H9 (cell line): ENCODE measurements around the gene JMJD7. TPM values are rescaled to one million over a fixed set of nuclear protein-coding genes. Genes with fewer than 3 reads are reported as not detected.

Experiments used
- DNase-seq: peaks from one replicate; pipeline ENCODE4 v3.0.0-alpha.2; 2017
- H2AFZ ChIP-seq: one replicate; pipeline ENCODE4 v1.6.1; 2013; ENCODE audit warnings: mild to moderate bottlenecking, low read length, control low read depth, moderate library complexity
- H2AK5ac ChIP-seq: 2 replicates; pipeline ENCODE4 v1.6.1; 2013; ENCODE audit warnings: low read length, control low read depth, mixed read lengths; ENCODE audit not compliant: insufficient read length
- H2BK120ac ChIP-seq: one replicate; pipeline ENCODE4 v1.6.1; 2013; ENCODE audit warnings: low read depth, mild to moderate bottlenecking, low read length, control low read depth, inconsistent platforms; ENCODE audit not compliant: poor library complexity, severe bottlenecking
- H2BK12ac ChIP-seq: 2 replicates; pipeline ENCODE4 v1.6.1; 2013; ENCODE audit warnings: low read length, control low read depth, mixed read lengths, low read depth; ENCODE audit not compliant: insufficient read length
- H2BK15ac ChIP-seq: 2 replicates; pipeline ENCODE4 v1.6.1; 2013; ENCODE audit warnings: low read depth, low read length, control low read depth
- H2BK20ac ChIP-seq: one replicate; pipeline ENCODE4 v1.6.1; 2013; ENCODE audit warnings: low read depth, mild to moderate bottlenecking, low read length, control low read depth, inconsistent platforms; ENCODE audit not compliant: poor library complexity, severe bottlenecking
- H2BK5ac ChIP-seq: 2 replicates; pipeline ENCODE4 v1.6.1; 2013; ENCODE audit warnings: low read length, control low read depth, mixed read lengths; ENCODE audit not compliant: insufficient read length
- H3K14ac ChIP-seq: 2 replicates; pipeline ENCODE4 v1.6.1; 2013; ENCODE audit warnings: low read length, control low read depth; ENCODE audit not compliant: insufficient read depth
- H3K18ac ChIP-seq: 2 replicates; pipeline ENCODE4 v1.6.1; 2013; ENCODE audit warnings: low read depth, mild to moderate bottlenecking, mixed read lengths, low read length, control low read depth; ENCODE audit not compliant: insufficient read length
- H3K23ac ChIP-seq: 2 replicates; pipeline ENCODE4 v1.6.1; 2013; ENCODE audit warnings: low read length, control low read depth, mixed read lengths, low read depth; ENCODE audit not compliant: insufficient read length
- H3K23me2 ChIP-seq: 2 replicates; pipeline ENCODE4 v1.6.1; 2013; ENCODE audit warnings: low read depth, mild to moderate bottlenecking, mixed read lengths, low read length, control low read depth; ENCODE audit not compliant: insufficient read length, poor library complexity, severe bottlenecking
- H3K27ac ChIP-seq: 2 replicates; pipeline ENCODE4 v1.5.1; 2013; ENCODE audit warnings: low read length, control low read depth, mixed read lengths, low read depth; ENCODE audit not compliant: insufficient read length
- H3K27me3 ChIP-seq: 2 replicates; pipeline ENCODE4 v1.6.1; 2013; ENCODE audit warnings: low read length, control low read depth, inconsistent platforms; ENCODE audit not compliant: insufficient read depth
- H3K4ac ChIP-seq: 2 replicates; pipeline ENCODE4 v1.6.1; 2013; ENCODE audit warnings: low read depth, mild to moderate bottlenecking, control low read depth, inconsistent platforms, low read length, moderate library complexity
- H3K4me1 ChIP-seq: 2 replicates; pipeline ENCODE4 v1.6.1; 2013; ENCODE audit warnings: low read length, control low read depth, inconsistent platforms; ENCODE audit not compliant: insufficient read depth
- H3K4me2 ChIP-seq: 2 replicates; pipeline ENCODE4 v1.6.1; 2013; ENCODE audit warnings: low read length, control low read depth, mixed read lengths; ENCODE audit not compliant: insufficient read length, insufficient read depth
- H3K56ac ChIP-seq: 2 replicates; pipeline ENCODE4 v1.6.1; 2013; ENCODE audit warnings: low read depth, mild to moderate bottlenecking, mixed read lengths, low read length, control low read depth; ENCODE audit not compliant: insufficient read length
- H3K79me1 ChIP-seq: 2 replicates; pipeline ENCODE4 v1.6.1; 2013; ENCODE audit warnings: low read depth, mild to moderate bottlenecking, moderate library complexity, low read length, control low read depth, inconsistent platforms; ENCODE audit not compliant: insufficient read depth, poor library complexity, severe bottlenecking
- H3K79me2 ChIP-seq: 2 replicates; pipeline ENCODE4 v1.6.1; 2013; ENCODE audit warnings: low read length, control low read depth, inconsistent platforms; ENCODE audit not compliant: insufficient read depth
- H3K9ac ChIP-seq: 2 replicates; pipeline ENCODE4 v1.6.1; 2013; ENCODE audit warnings: low read length, control low read depth, mixed read lengths; ENCODE audit not compliant: insufficient read length; ENCODE audit errors: extremely low read depth
- H3K9me3 ChIP-seq: one replicate; pipeline ENCODE4 v1.6.1; 2013; ENCODE audit warnings: low read depth, low read length, inconsistent platforms; ENCODE audit not compliant: control insufficient read depth
- H3T11ph ChIP-seq: one replicate; pipeline ENCODE4 v1.6.1; 2013; ENCODE audit warnings: mild to moderate bottlenecking, low read length, control low read depth, inconsistent platforms
- H4K20me1 ChIP-seq: one replicate; pipeline ENCODE4 v1.6.1; 2013; ENCODE audit not compliant: control insufficient read depth, insufficient read length, insufficient read depth
- H4K5ac ChIP-seq: 2 replicates; pipeline ENCODE4 v1.6.1; 2013; ENCODE audit warnings: low read depth, mild to moderate bottlenecking, mixed read lengths, low read length, control low read depth; ENCODE audit not compliant: insufficient read length
- H4K8ac ChIP-seq: replicated peaks from 2 replicates; pipeline ENCODE4 v1.6.1; 2013; ENCODE audit warnings: low read length, control low read depth, mixed read lengths, low read depth; ENCODE audit not compliant: insufficient read length
- H4K91ac ChIP-seq: 2 replicates; pipeline ENCODE4 v1.6.1; 2013; ENCODE audit warnings: low read depth, mild to moderate bottlenecking, moderate library complexity, mixed read lengths, low read length, control low read depth; ENCODE audit not compliant: insufficient read length
- H3K27ac Mint-ChIP-seq, 3 experiments: 2 replicates in 2 of 3; 3 replicates in 1 of 3; pipeline ENCODE4 v1.8.0; 2020 to 2021; ENCODE audit warnings: mixed read lengths in 3 of 3, mild to moderate bottlenecking in 1 of 3, moderate library complexity in 1 of 3
- H3K27me3 Mint-ChIP-seq: 2 replicates; pipeline ENCODE4 v1.8.0; 2021; ENCODE audit warnings: low read depth, mild to moderate bottlenecking, moderate library complexity, mixed read lengths
- H3K36me3 Mint-ChIP-seq, 3 experiments: 2 replicates in 2 of 3; 3 replicates in 1 of 3; pipeline ENCODE4 v1.8.0; 2020 to 2021; ENCODE audit warnings: low read depth in 3 of 3, mixed read lengths in 3 of 3; ENCODE audit not compliant: insufficient read depth in 1 of 3
- H3K4me1 Mint-ChIP-seq, 2 experiments: 2 replicates each; pipeline ENCODE4 v1.8.0; 2020; ENCODE audit warnings: mixed read lengths in 2 of 2
- H3K4me3 Mint-ChIP-seq, 2 experiments: 2 replicates in 1 of 2; 3 replicates in 1 of 2; pipeline ENCODE4 v1.8.0; 2020 to 2021; ENCODE audit warnings: mild to moderate bottlenecking in 2 of 2, mixed read lengths in 2 of 2, moderate library complexity in 1 of 2
- H3K9me3 Mint-ChIP-seq, 2 experiments: 2 replicates in 1 of 2; 3 replicates in 1 of 2; pipeline ENCODE4 v1.8.0; 2020; ENCODE audit warnings: mild to moderate bottlenecking in 2 of 2, mixed read lengths in 2 of 2, moderate library complexity in 1 of 2
- CTCF ChIP-seq: fragments of 200-600 bp; sonication (generic); conservative IDR thresholded peaks from 3 replicates; pipeline ENCODE4 v1.8.0; 2021; ENCODE audit warnings: antibody characterized with exemption, mild to moderate bottlenecking
- WGBS: extraction: QIAGEN DNeasy Blood & Tissue Kit; methylation state at CpG from one replicate; pipeline ENCODE4 v1.1.7; 2013; ENCODE audit warnings: missing lambda C conversion rate, low lambda C conversion rate, mixed read lengths; ENCODE audit not compliant: insufficient read length; ENCODE audit errors: extremely low coverage; 5-methylcytosine and 5-hydroxymethylcytosine counted together
- total RNA-seq: library from RNA; stranded (reverse); gene quantifications from 2 replicates; pipeline ENCODE4 v1.2.1, GENCODE V29; 2021

The JMJD7 gene
- total RNA-seq, 1 experiment from 2014 or later, result 13.3 TPM

GRCh38 chr15:41795996-41796856 lies 31.7 kb upstream of the JMJD7 start:
- Histone ChIP-seq H2AK5ac (no peak overlapping the region), H3K9ac (no peak overlapping the region), H3K56ac (no peak overlapping the region), H3T11ph (no peak overlapping the region), H3K27me3 (no peaks in the 10 kb centered on the region), H3K4me2 (no peak overlapping the region), H2BK20ac (no peak overlapping the region), H3K27ac (no peak overlapping the region), H3K14ac (no peak overlapping the region), H3K4me1 (peaks cover 3% of the 10 kb centered on the region; the same call in 1 of the 2 replicates), H3K79me1 (no peaks in the 10 kb centered on the region), H2BK120ac (no peak overlapping the region), H2BK12ac (no peak overlapping the region), H2BK5ac (no peak overlapping the region), H4K5ac (no peak overlapping the region), H4K20me1 (no peaks in the 10 kb centered on the region), H3K23ac (no peak overlapping the region), H4K91ac (no peak overlapping the region), H3K4ac (no peak overlapping the region), H3K9me3 (no peaks in the 10 kb centered on the region), H2AFZ (no peak overlapping the region), H2BK15ac (no peak overlapping the region), H3K23me2 (no peaks in the 10 kb centered on the region), H3K79me2 (no peaks in the 10 kb centered on the region), H4K8ac (no peak overlapping the region), H3K18ac (no peak overlapping the region)
- H3K9me3 Mint-ChIP-seq, result no peaks in the 10 kb centered on the region
- DNase-seq, result no peak
- no peak overlapping the region for H3K4me3 Mint-ChIP-seq
- no peak for TF ChIP-seq CTCF
- H3K27me3 Mint-ChIP-seq, result no peaks in the 10 kb centered on the region
- no CpG with 5 or more reads among the region's 10 CpGs for WGBS
- peak overlapping the region in 1 of 3 experiments; percentile 89; a peak in 3 of 7 replicates for H3K27ac Mint-ChIP-seq
- peaks cover 0 to 5% (median 2%) of the 10 kb centered on the region in 3 experiments; a peak in 4 of 7 replicates for H3K36me3 Mint-ChIP-seq
- peaks cover 8% of the 10 kb centered on the region in 2 experiments for H3K4me1 Mint-ChIP-seq
